Measurements from ENCODE around the gene BBS1. TPM values are rescaled to one million over a fixed set of nuclear protein-coding genes. Genes with fewer than 3 reads are reported as not detected.

The BBS1 gene
- total RNA-seq, 2 donors from 2014 or later, result 106 to 148 TPM

GRCh38 chr11:66564538-66564937, 54.1 kb downstream of the BBS1 start:
- H3K9me3 ChIP-seq, result no peaks in the 10 kb centered on the region
- DNase-seq (ENCODE audit: low spot score), result no peak
- H3K4me1 ChIP-seq (replicated peaks), result no peaks in the 10 kb centered on the region
- no peaks in the 10 kb centered on the region for H3K27me3 ChIP-seq (replicated peaks; ENCODE audit: insufficient read depth)
- H3K4me3 ChIP-seq, result no peak overlapping the region
- WGBS, result 89% methylated on average over 14 of the region's 14 CpGs
- H3K27ac ChIP-seq, result no peak overlapping the region
- TF ChIP-seq POLR2AphosphoS5 (IDR thresholded peaks at IDR 0.05) (no peak), POLR2A (IDR thresholded peaks at IDR 0.05) (no peak)
- no peaks in the 10 kb centered on the region for H3K36me3 ChIP-seq
- intact Hi-C loops (cut with DNase I), result no loop called here

- Histone ChIP-seq H3K4me3 (no peak overlapping the region), H3K4me1 (replicated peaks) (no peaks in the 10 kb centered on the region), H3K27ac (no peak overlapping the region), H3K9me3 (no peaks in the 10 kb centered on the region), H3K27me3 (replicated peaks; ENCODE audit: insufficient read depth) (no peaks in the 10 kb centered on the region), H3K36me3 (no peaks in the 10 kb centered on the region)
- intact Hi-C loops (cut with DNase I), result no loop called here
- 86% methylated on average over 5 of the region's 5 CpGs for WGBS
- no peak for TF ChIP-seq CTCF (IDR thresholded peaks at IDR 0.05)
- TF ChIP-seq POLR2AphosphoS5 (IDR thresholded peaks at IDR 0.05), result no peak
- TF ChIP-seq POLR2A (IDR thresholded peaks at IDR 0.05), result no peak
- DNase-seq (ENCODE audit: low spot score), result no peak
Observed at GRCh38 chr11:66564984-66565383, 54.5 kb downstream of the BBS1 start.

- no peaks in the 10 kb centered on the region for H3K9me3 ChIP-seq
- no peaks in the 10 kb centered on the region for H3K4me1 ChIP-seq (replicated peaks)
- H3K27ac ChIP-seq, result no peak overlapping the region
- 98% methylated on average over 8 of the region's 8 CpGs for WGBS
- TF ChIP-seq POLR2A (IDR thresholded peaks at IDR 0.05), result no peak
- H3K4me3 ChIP-seq, result no peak overlapping the region
- no peak for DNase-seq (ENCODE audit: low spot score)
- no peaks in the 10 kb centered on the region for H3K27me3 ChIP-seq (replicated peaks; ENCODE audit: insufficient read depth)
- no peaks in the 10 kb centered on the region for H3K36me3 ChIP-seq
- intact Hi-C loops (cut with DNase I), result no loop called here
Observed at GRCh38 chr11:66566221-66566620, 55.8 kb downstream of the BBS1 start.

- H3K27me3 ChIP-seq (replicated peaks; ENCODE audit: insufficient read depth), result no peaks in the 10 kb centered on the region
- intact Hi-C loops (cut with DNase I), result no loop called here
- H3K4me3 ChIP-seq, result peak overlapping the region; percentile 62 to 77
- TF ChIP-seq POLR2A (IDR thresholded peaks at IDR 0.05), result no peak
- no peak for TF ChIP-seq POLR2AphosphoS5 (IDR thresholded peaks at IDR 0.05)
- TF ChIP-seq CTCF (IDR thresholded peaks at IDR 0.05), result no peak
- H3K36me3 ChIP-seq, result no peaks in the 10 kb centered on the region
- 74% methylated on average over 12 of the region's 15 CpGs for WGBS
- no peaks in the 10 kb centered on the region for H3K4me1 ChIP-seq (replicated peaks)
- no peak for DNase-seq (ENCODE audit: low spot score)
- peak overlapping the region in 1 of 2 donors; percentile 56 for H3K27ac ChIP-seq
- no peaks in the 10 kb centered on the region for H3K9me3 ChIP-seq
Observed at GRCh38 chr11:66567787-66568123, 57.3 kb downstream of the BBS1 start.

GRCh38 chr11:66568124-66568916, 57.9 kb downstream of the BBS1 start, which contains the start of gene CTSF:
TSS of gene CTSF (minus strand) at chr11:66568606. CDS start at chr11:66568486, 120 bp downstream.
- no peaks in the 10 kb centered on the region for H3K36me3 ChIP-seq
- peak within 1 kb of the TSS; percentile 43 to 56 for H3K27ac ChIP-seq
- no peaks in the 10 kb centered on the region for H3K27me3 ChIP-seq (replicated peaks; ENCODE audit: insufficient read depth)
- H3K4me3 ChIP-seq, result peak within 1 kb of the TSS; percentile 62 to 77
- DNase-seq (ENCODE audit: low spot score), result peak; percentile 87
- 3% methylated on average over 30 of the region's 77 CpGs for WGBS
- intact Hi-C loops (cut with DNase I), result no loop called here
- H3K4me1 ChIP-seq (replicated peaks), result no peaks in the 10 kb centered on the region
- TF ChIP-seq POLR2A (IDR thresholded peaks at IDR 0.05), result no peak
- TF ChIP-seq POLR2AphosphoS5 (IDR thresholded peaks at IDR 0.05), result peak; percentile 92
- no peak for TF ChIP-seq CTCF (IDR thresholded peaks at IDR 0.05)
- H3K9me3 ChIP-seq, result no peaks in the 10 kb centered on the region

GRCh38 chr11:66569076-66569475, 58.6 kb downstream of the BBS1 start:
- no peak for DNase-seq (ENCODE audit: low spot score)
- no peaks in the 10 kb centered on the region for H3K9me3 ChIP-seq
- H3K4me3 ChIP-seq, result no peak overlapping the region
- intact Hi-C loops (cut with DNase I), result no loop called here
- no peaks in the 10 kb centered on the region for H3K4me1 ChIP-seq (replicated peaks)
- no peaks in the 10 kb centered on the region for H3K36me3 ChIP-seq
- TF ChIP-seq CTCF (IDR thresholded peaks at IDR 0.05), result no peak
- no peak for TF ChIP-seq POLR2A (IDR thresholded peaks at IDR 0.05)
- no peak for TF ChIP-seq POLR2AphosphoS5 (IDR thresholded peaks at IDR 0.05)
- H3K27ac ChIP-seq, result no peak overlapping the region
- 89% methylated on average over 7 of the region's 7 CpGs for WGBS
- no peaks in the 10 kb centered on the region for H3K27me3 ChIP-seq (replicated peaks; ENCODE audit: insufficient read depth)
